ENCODE results near the gene MPC1L. TPM values are rescaled to one million over a fixed set of nuclear protein-coding genes. Genes with fewer than 3 reads are reported as not detected.

The MPC1L gene
- total and polyA plus RNA-seq, 4 donors = not detected

GRCh38 chrX:40632199-40632598 is 9.0 kb downstream of the MPC1L start:
- Histone ChIP-seq H3K4me1 (ENCODE audit: control insufficient read depth in 4 of 4, insufficient read depth in 4 of 4, low read length in 3 of 4) (no peaks in the 10 kb centered on the region), H3K27ac (ENCODE audit: low read depth in 1 of 2, low read length in 2 of 2) (no peak overlapping the region), H3K36me3 (ENCODE audit: control insufficient read depth in 4 of 4, insufficient read depth in 3 of 4, low read depth in 1 of 4, low read length in 3 of 4) (peaks cover 5 to 69% (median 26%) of the 10 kb centered on the region in 4 donors), H3K9me3 (ENCODE audit: control insufficient read depth in 4 of 4, low read length in 3 of 4) (no peaks in the 10 kb centered on the region), H3K27me3 (ENCODE audit: control insufficient read depth in 4 of 4, insufficient read depth in 4 of 4, low read length in 3 of 4) (no peaks in the 10 kb centered on the region), H3K4me3 (ENCODE audit: low read depth in 1 of 3, low read length in 3 of 3) (no peak overlapping the region), H3K9ac (ENCODE audit: low read depth in 1 of 2, low read length in 2 of 2) (no peak overlapping the region)
- DNase-seq (ENCODE audit: low spot score) = no peak
- TF ChIP-seq EGR1 (IDR thresholded peaks at IDR 0.05; ENCODE audit: low read depth in 2 of 2) (no peak), HNF4G (IDR thresholded peaks at IDR 0.05) (no peak), FOXA1 (IDR thresholded peaks at IDR 0.05) (no peak), MAX (IDR thresholded peaks at IDR 0.05) (no peak)
- WGBS = 94% methylated on average over 4 of the region's 4 CpGs

- TF ChIP-seq RXRA (IDR thresholded peaks at IDR 0.05) = no peak
- no peak for TF ChIP-seq ZBTB33 (IDR thresholded peaks at IDR 0.05)
These were observed 14.5 kb downstream of the MPC1L start for GRCh38 chrX:40637687-40638086.

GRCh38 chrX:40644176-40644575 is 20.9 kb downstream of the MPC1L start:
- TF ChIP-seq ATF3 (IDR thresholded peaks at IDR 0.05) (no peak), RXRA (IDR thresholded peaks at IDR 0.05) (no peak), GABPA (IDR thresholded peaks at IDR 0.05 in 1 of 2, conservative IDR thresholded peaks at IDR 0.05 in 1 of 2) (no peak), EGR1 (IDR thresholded peaks at IDR 0.05; ENCODE audit: low read depth in 2 of 2) (no peak), CTCF (IDR thresholded peaks at IDR 0.05; ENCODE audit: low read depth, low read length, missing input control) (no peak), NR2F2 (IDR thresholded peaks at IDR 0.05) (no peak), YY1 (IDR thresholded peaks at IDR 0.05) (no peak), REST (IDR thresholded peaks at IDR 0.05) (no peak), JUND (IDR thresholded peaks at IDR 0.05) (no peak), RAD21 (IDR thresholded peaks at IDR 0.05) (no peak), MAX (IDR thresholded peaks at IDR 0.05) (no peak), HNF4A (conservative IDR thresholded peaks at IDR 0.05) (no peak), TAF1 (conservative IDR thresholded peaks at IDR 0.05) (no peak), FOXA1 (IDR thresholded peaks at IDR 0.05) (no peak), HNF4G (IDR thresholded peaks at IDR 0.05) (no peak), SP1 (IDR thresholded peaks at IDR 0.05) (no peak)
- Histone ChIP-seq H3K36me3 (ENCODE audit: control insufficient read depth in 4 of 4, insufficient read depth in 3 of 4, low read depth in 1 of 4, low read length in 3 of 4) (peaks cover 0 to 11% (median 2%) of the 10 kb centered on the region in 4 donors), H3K27me3 (ENCODE audit: control insufficient read depth in 4 of 4, insufficient read depth in 4 of 4, low read length in 3 of 4) (peaks cover 0 to 3% (median 0%) of the 10 kb centered on the region in 4 donors), H3K27ac (ENCODE audit: low read depth in 1 of 2, low read length in 2 of 2) (peak overlapping the region in 1 of 2 donors; percentile 98), H3K9me3 (ENCODE audit: control insufficient read depth in 4 of 4, low read length in 3 of 4) (no peaks in the 10 kb centered on the region), H3K4me3 (ENCODE audit: low read depth in 1 of 3, low read length in 3 of 3) (peak overlapping the region in 1 of 3 donors; percentile 82), H3K4me1 (ENCODE audit: control insufficient read depth in 4 of 4, insufficient read depth in 4 of 4, low read length in 3 of 4) (peaks cover 3 to 43% (median 28%) of the 10 kb centered on the region in 4 donors), H3K9ac (ENCODE audit: low read depth in 1 of 2, low read length in 2 of 2) (peak overlapping the region in 1 of 2 donors; percentile 90)
- 45% methylated on average over 5 of the region's 5 CpGs for WGBS
- DNase-seq (ENCODE audit: low spot score) = no peak

More at GRCh38 chrX:40637687-40638086, 14.5 kb downstream of the MPC1L start:
- H3K4me3 ChIP-seq (ENCODE audit: low read depth in 1 of 3, low read length in 3 of 3) = no peak overlapping the region
- peaks cover 0 to 3% (median under 1%) of the 10 kb centered on the region in 4 donors for H3K4me1 ChIP-seq (ENCODE audit: control insufficient read depth in 4 of 4, insufficient read depth in 4 of 4, low read length in 3 of 4)
- no peak overlapping the region for H3K27ac ChIP-seq (ENCODE audit: low read depth in 1 of 2, low read length in 2 of 2)
- peaks cover 5 to 57% (median 24%) of the 10 kb centered on the region in 4 donors for H3K36me3 ChIP-seq (ENCODE audit: control insufficient read depth in 4 of 4, insufficient read depth in 3 of 4, low read depth in 1 of 4, low read length in 3 of 4)
- H3K9ac ChIP-seq (ENCODE audit: low read depth in 1 of 2, low read length in 2 of 2) = no peak overlapping the region
- WGBS = 97% methylated on average over 3 of the region's 3 CpGs
- no peaks in the 10 kb centered on the region for H3K9me3 ChIP-seq (ENCODE audit: control insufficient read depth in 4 of 4, low read length in 3 of 4)
- no peak for DNase-seq (ENCODE audit: low spot score)
- peaks cover 0 to 3% (median 0%) of the 10 kb centered on the region in 4 donors for H3K27me3 ChIP-seq (ENCODE audit: control insufficient read depth in 4 of 4, insufficient read depth in 4 of 4, low read length in 3 of 4)
